Measurements from ENCODE around the gene TBX1.

Gene TBX1

DNA sequence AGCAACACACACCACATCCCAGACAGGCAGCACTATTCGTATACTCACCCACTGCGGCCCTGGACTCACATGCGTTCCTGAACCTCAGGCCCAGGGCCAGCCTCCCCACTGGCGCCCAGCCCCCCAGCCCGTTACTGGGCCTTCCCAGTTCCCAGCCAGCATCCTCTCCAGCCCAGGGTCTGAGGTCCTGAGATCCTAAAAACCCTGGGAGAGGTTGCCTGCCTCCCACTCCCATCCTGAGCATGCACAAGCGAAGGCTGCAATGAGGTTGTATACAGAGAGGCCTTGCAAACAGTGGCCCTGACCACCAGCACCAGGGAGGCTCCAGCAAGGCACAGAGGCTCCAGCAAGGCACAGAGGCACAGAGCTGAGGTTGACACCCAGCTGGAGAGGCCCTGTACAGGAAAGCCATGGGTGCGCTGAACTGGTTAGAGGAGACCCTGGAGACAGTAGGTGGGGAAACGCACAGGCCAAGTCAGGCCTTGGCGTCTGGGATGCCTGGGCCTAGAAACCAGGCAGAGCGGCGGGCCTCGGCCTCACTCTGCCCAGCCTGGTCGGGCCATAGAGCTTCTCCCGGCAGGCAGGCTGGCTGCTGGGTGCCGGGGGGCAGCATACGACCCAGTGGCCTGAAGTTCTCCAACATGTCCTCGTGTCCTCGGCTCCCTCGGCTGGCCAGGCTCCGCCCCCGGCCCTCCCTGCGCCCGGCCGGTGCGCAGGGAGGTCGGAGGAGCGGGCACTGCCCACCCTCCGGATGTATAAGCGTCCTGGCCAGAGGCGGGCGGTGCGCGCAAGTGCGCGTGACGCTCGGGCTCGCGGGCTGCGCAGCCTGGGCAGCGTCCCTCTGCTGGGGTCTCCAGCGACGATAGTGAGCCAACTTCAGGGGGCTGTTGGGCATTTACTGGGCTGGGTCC, 2.3 kb upstream of the TBX1 start:
- Histone ChIP-seq H3K4me3 (ENCODE audit: low read depth in 1 of 2, low read length in 2 of 2) (no peak overlapping the region), H3K27me3 (ENCODE audit: insufficient read depth, low read length, poor library complexity) (no peaks in the 10 kb centered on the region), H4K20me1 (ENCODE audit: insufficient read depth, low read length) (peaks cover 4% of the 10 kb centered on the region; the same call in 1 of the 2 replicates)

DNA sequence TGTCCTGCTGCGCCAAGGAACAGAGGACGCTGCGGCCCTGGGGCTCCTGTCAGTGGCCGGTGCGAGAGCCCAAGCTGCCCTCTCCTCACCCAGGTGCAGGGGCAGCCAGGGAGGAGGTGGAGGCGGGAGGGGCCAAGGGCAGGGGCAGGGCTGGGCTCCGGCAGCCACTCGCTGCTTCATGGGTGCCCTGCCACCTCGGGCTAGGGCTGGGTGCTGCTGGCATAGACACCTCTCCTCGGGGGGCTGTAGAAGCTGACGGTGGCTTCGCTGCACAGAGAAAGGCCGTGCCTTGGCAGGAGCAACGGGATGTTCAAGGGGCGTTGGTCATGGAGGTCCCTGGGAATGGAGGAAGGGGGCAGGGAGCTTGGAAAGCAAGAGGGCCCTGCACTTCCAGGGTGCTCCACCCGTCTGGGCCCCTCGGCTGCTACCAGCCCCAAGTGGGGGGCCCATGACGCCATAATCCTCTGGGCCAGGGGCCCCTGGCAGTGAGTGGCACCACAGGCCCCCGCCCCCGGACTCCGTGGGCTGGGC, 1.6 kb upstream of the TBX1 start:
- Histone ChIP-seq H2AFZ (ENCODE audit: low read depth, low read length) (no peak overlapping the region), H3K4me3 (ENCODE audit: low read depth in 1 of 2, low read length in 2 of 2) (no peak overlapping the region), H3K27ac (ENCODE audit: low read length) (no peak overlapping the region), H3K4me1 (ENCODE audit: insufficient read depth, low read length) (no peaks in the 10 kb centered on the region), H3K4me2 (ENCODE audit: insufficient read depth, low read length) (no peak overlapping the region), H3K9me3 (ENCODE audit: insufficient read depth, low read length, severe bottlenecking) (no peaks in the 10 kb centered on the region), H4K20me1 (ENCODE audit: insufficient read depth, low read length) (no peaks in the 10 kb centered on the region), H3K27me3 (ENCODE audit: insufficient read depth, low read length, poor library complexity) (no peaks in the 10 kb centered on the region), H3K36me3 (ENCODE audit: insufficient read depth, low read length) (no peaks in the 10 kb centered on the region), H3K79me2 (ENCODE audit: insufficient read depth, low read length) (no peaks in the 10 kb centered on the region), H3K9ac (ENCODE audit: low read depth, low read length) (no peak overlapping the region)
- ATAC-seq (ENCODE audit: insufficient read depth, low read depth): no peak
- TF ChIP-seq EZH2 (IDR thresholded peaks at IDR 0.05; ENCODE audit: borderline replicate concordance, low read depth, low read length, severe bottlenecking): no peak
- TF ChIP-seq, protein P1, sequence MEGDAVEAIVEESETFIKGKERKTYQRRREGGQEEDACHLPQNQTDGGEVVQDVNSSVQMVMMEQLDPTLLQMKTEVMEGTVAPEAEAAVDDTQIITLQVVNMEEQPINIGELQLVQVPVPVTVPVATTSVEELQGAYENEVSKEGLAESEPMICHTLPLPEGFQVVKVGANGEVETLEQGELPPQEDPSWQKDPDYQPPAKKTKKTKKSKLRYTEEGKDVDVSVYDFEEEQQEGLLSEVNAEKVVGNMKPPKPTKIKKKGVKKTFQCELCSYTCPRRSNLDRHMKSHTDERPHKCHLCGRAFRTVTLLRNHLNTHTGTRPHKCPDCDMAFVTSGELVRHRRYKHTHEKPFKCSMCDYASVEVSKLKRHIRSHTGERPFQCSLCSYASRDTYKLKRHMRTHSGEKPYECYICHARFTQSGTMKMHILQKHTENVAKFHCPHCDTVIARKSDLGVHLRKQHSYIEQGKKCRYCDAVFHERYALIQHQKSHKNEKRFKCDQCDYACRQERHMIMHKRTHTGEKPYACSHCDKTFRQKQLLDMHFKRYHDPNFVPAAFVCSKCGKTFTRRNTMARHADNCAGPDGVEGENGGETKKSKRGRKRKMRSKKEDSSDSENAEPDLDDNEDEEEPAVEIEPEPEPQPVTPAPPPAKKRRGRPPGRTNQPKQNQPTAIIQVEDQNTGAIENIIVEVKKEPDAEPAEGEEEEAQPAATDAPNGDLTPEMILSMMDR (IDR thresholded peaks at IDR 0.05; ENCODE audit: borderline replicate concordance, extremely low read depth, low read length, poor library complexity, severe bottlenecking): no peak
- no peak for DNase-seq

More for the DNA sequence above, 2.3 kb upstream of the TBX1 start:
- no peaks in the 10 kb centered on the region for H3K9me3 ChIP-seq (ENCODE audit: insufficient read depth, low read length, severe bottlenecking)
- no peaks in the 10 kb centered on the region for H3K4me1 ChIP-seq (ENCODE audit: insufficient read depth, low read length)
- no peak overlapping the region for H2AFZ ChIP-seq (ENCODE audit: low read depth, low read length)
- H3K9ac ChIP-seq (ENCODE audit: low read depth, low read length): no peak overlapping the region
- H3K36me3 ChIP-seq (ENCODE audit: insufficient read depth, low read length): no peaks in the 10 kb centered on the region
- no peaks in the 10 kb centered on the region for H3K79me2 ChIP-seq (ENCODE audit: insufficient read depth, low read length)
- no peak overlapping the region for H3K4me2 ChIP-seq (ENCODE audit: insufficient read depth, low read length)
- no peak for TF ChIP-seq EZH2 (IDR thresholded peaks at IDR 0.05; ENCODE audit: borderline replicate concordance, low read depth, low read length, severe bottlenecking)
- TF ChIP-seq, protein P1 (IDR thresholded peaks at IDR 0.05; ENCODE audit: borderline replicate concordance, extremely low read depth, low read length, poor library complexity, severe bottlenecking): no peak
- no peak for ATAC-seq (ENCODE audit: insufficient read depth, low read depth)
- no peak for DNase-seq
- H3K27ac ChIP-seq (ENCODE audit: low read length): no peak overlapping the region

DNA sequence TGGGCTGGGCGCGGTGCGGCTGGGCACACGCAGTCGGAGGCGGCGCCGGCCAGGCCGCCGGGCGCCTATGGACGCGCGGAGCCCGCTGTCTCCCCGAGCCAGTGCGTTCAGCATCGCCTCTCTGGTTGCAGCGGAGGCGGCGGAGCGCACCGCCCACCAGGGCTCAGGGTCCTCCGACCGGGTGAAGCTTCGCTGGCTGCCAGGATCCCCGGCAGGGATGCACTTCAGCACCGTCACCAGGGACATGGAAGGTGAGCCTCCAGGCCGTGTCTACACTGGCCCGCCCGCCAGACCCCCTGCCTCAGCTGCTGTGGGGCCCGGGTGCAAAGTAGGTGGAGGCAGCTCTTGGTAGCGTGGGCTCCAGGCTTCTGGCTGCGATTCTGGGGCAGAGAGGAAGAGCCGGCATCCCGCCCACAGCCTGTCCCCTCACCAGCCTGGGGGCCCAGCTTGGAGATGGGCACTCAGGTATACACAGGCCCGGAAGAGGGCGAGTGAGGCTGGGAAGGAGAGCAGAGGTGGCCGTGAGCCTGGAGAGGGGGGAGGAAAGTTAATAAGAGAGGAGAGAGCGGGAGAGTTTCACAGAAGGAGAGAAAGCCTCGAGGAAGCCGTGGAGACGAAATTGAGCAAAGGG, 1.0 kb upstream of the TBX1 start:
- Histone ChIP-seq H3K4me3 (ENCODE audit: low read depth in 1 of 2, low read length in 2 of 2) (no peak overlapping the region), H3K4me2 (ENCODE audit: insufficient read depth, low read length) (no peak overlapping the region), H2AFZ (ENCODE audit: low read depth, low read length) (no peak overlapping the region), H3K27ac (ENCODE audit: low read length) (no peak overlapping the region), H3K27me3 (ENCODE audit: insufficient read depth, low read length, poor library complexity) (no peaks in the 10 kb centered on the region), H3K9me3 (ENCODE audit: insufficient read depth, low read length, severe bottlenecking) (no peaks in the 10 kb centered on the region), H3K4me1 (ENCODE audit: insufficient read depth, low read length) (no peaks in the 10 kb centered on the region), H3K79me2 (ENCODE audit: insufficient read depth, low read length) (no peaks in the 10 kb centered on the region), H4K20me1 (ENCODE audit: insufficient read depth, low read length) (no peaks in the 10 kb centered on the region), H3K36me3 (ENCODE audit: insufficient read depth, low read length) (no peaks in the 10 kb centered on the region), H3K9ac (ENCODE audit: low read depth, low read length) (no peak overlapping the region)
- no peak for DNase-seq
- TF ChIP-seq, protein P1 (IDR thresholded peaks at IDR 0.05; ENCODE audit: borderline replicate concordance, extremely low read depth, low read length, poor library complexity, severe bottlenecking): no peak
- TF ChIP-seq EZH2 (IDR thresholded peaks at IDR 0.05; ENCODE audit: borderline replicate concordance, low read depth, low read length, severe bottlenecking): no peak
- no peak for ATAC-seq (ENCODE audit: insufficient read depth, low read depth)

Data from DND-41 (cell line).